Testis (tissue), 3 donors: ENCODE results near the gene PTGES3L. TPM values are rescaled to one million over a fixed set of nuclear protein-coding genes. Genes with fewer than 3 reads are reported as not detected.
"Not testable (repeated sequence)": the region's sequence is repeated elsewhere in the genome, so short reads cannot be mapped to it uniquely, and the experiment has no call there.

Experiments
- DNase-seq: peaks from one replicate; pipeline ENCODE4 v3.0.0-alpha.2; 2019
- H3K27ac ChIP-seq, 2 donors: fragments of 200-600 bp; sonication (generic); one replicate each; pipeline ENCODE4 v1.5.1; 2019
- H3K27me3 ChIP-seq: fragments of 200-600 bp; sonication (generic); one replicate; pipeline ENCODE4 v1.5.1; 2019
- H3K36me3 ChIP-seq: fragments of 200-600 bp; sonication (generic); one replicate; pipeline ENCODE4 v1.5.1; 2017; ENCODE audit warnings: low read depth; ENCODE audit errors: missing control alignments
- H3K4me1 ChIP-seq: fragments of 200-600 bp; sonication (generic); one replicate; pipeline ENCODE4 v1.5.1; 2019
- H3K4me3 ChIP-seq, 2 donors: fragments of 200-600 bp; sonication (generic); one replicate each; pipeline ENCODE4 v1.5.1; 2017 to 2019
- H3K9me3 ChIP-seq: fragments of 200-600 bp; sonication (generic); one replicate; pipeline ENCODE4 v1.5.1; 2017
- POLR2A ChIP-seq: fragments of 450-650 bp; IDR thresholded peaks from one replicate; pipeline ENCODE4 v1.6.1; 2017; ENCODE audit warnings: antibody characterized with exemption, mild to moderate bottlenecking, moderate library complexity
- WGBS, 2 donors: methylation state at CpG; one replicate each; pipeline ENCODE4 v1.1.5; 2018; 5-methylcytosine and 5-hydroxymethylcytosine counted together
- intact Hi-C: fragments of 100-400 bp; cut with DNase I; formaldehyde crosslinking; loops from one replicate; pipeline ENCODE4 v1.15.1; 2023; ENCODE audit warnings: low total_unique reads
- polyA plus RNA-seq: library from polyadenylated mRNA; stranded (reverse); fragments of 350-450 nt; fragmentation: Illumina TruSeq; extraction: RNeasy Lipid Tissue Mini Kit (QIAGEN cat#74804); gene quantifications from one replicate; pipeline ENCODE4 v1.2.3, GENCODE V29; 2014; ENCODE audit warnings: low read depth, low replicate concordance; ENCODE audit not compliant: insufficient read depth
- total RNA-seq, 2 donors: library from RNA; depleted of rRNA; stranded (reverse); fragments of >200 nt; gene quantifications; one replicate each; pipeline ENCODE4 v1.2.3, GENCODE V29; 2016
- TF ChIP-seq, protein P1 (sequence below), 3 experiments: fragments of 450-650 bp in 2 of 3; fragments of 200-600 bp in 1 of 3; sonication (generic) in 1 of 3; IDR thresholded peaks; one replicate each; pipeline ENCODE4 v1.5.1; 2016 to 2019; ENCODE audit warnings: antibody characterized with exemption in 3 of 3, mild to moderate bottlenecking in 2 of 3, moderate library complexity in 1 of 3

PTGES3L gene
- total and polyA plus RNA-seq, 3 donors from 2014 or later, result 2.8 to 5.5 (median 5.2) TPM

DNA sequence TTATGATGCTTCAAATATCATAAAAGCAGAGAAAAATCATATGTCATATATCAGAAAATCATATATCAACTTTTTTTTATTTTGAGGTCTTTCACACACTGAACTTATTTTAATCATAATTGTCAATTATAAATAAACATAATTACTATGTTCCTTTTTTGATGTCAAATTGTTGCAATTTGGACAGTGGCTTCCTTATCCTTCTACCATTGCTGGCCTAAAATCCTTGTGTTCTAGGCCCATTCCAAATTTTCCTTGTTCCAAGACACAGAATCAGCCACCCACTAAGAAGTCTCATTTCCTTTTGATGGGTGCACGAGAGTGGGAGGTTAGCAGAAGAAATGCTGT lies 50.4 kb downstream of the PTGES3L start:
- no peaks in the 10 kb centered on the region for H3K9me3 ChIP-seq
- DNase-seq, result no peak
- H3K27ac ChIP-seq, result peak overlapping the region in 1 of 2 donors; percentile 69
- 57 to 68% methylated on average over 1 of the region's 1 CpG for WGBS, 2 donors
- no peak overlapping the region for H3K4me3 ChIP-seq
- peaks cover 8% of the 10 kb centered on the region for H3K4me1 ChIP-seq
- TF ChIP-seq, protein P1, sequence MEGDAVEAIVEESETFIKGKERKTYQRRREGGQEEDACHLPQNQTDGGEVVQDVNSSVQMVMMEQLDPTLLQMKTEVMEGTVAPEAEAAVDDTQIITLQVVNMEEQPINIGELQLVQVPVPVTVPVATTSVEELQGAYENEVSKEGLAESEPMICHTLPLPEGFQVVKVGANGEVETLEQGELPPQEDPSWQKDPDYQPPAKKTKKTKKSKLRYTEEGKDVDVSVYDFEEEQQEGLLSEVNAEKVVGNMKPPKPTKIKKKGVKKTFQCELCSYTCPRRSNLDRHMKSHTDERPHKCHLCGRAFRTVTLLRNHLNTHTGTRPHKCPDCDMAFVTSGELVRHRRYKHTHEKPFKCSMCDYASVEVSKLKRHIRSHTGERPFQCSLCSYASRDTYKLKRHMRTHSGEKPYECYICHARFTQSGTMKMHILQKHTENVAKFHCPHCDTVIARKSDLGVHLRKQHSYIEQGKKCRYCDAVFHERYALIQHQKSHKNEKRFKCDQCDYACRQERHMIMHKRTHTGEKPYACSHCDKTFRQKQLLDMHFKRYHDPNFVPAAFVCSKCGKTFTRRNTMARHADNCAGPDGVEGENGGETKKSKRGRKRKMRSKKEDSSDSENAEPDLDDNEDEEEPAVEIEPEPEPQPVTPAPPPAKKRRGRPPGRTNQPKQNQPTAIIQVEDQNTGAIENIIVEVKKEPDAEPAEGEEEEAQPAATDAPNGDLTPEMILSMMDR (IDR thresholded peaks at IDR 0.05), result no peak
- no peak for TF ChIP-seq POLR2A
- H3K27me3 ChIP-seq, result no peaks in the 10 kb centered on the region
- no peaks in the 10 kb centered on the region for H3K36me3 ChIP-seq
- intact Hi-C loops, result loop anchor here (5.0 kb wide), 1 partner anchor 87 kb away; the partner anchor contains the start of gene AOC2

DNA sequence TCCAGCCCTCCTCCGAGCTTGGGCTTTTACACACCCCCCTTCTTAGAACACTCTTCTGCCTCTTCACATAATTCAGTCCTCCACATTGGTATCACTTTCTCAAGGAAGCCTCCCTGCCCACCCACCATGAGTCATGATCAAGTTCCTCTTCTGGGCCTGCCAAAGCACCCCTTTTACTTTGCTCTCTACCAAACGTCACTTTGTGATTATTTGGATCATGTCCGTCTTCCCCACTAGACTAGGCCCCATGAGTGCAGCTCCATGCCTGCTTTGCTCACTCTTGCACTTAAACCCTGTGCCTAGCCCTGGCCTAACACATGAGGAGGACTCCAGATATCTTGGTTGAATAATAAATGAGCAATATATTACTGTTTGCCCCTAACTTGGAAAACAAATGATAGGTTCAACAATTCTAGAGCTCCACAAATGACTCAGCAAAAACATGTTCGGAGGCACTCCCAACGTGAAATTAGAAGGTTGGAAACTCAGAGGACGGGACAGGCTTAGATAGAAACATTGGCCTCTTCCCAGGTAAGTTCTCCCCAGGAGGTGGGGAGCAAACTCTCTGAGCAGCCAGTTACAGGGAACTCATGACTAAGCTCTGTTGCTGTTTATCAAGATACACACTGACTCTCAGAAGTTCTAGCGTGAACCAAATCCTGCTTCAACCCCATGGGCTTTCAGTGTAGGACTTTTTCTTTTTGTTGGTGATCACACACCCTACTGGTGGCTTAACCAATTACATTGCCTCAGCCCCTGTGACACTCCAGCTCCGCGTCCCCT lies 51.0 kb downstream of the PTGES3L start:
- intact Hi-C loops, result loop anchor here (5.0 kb wide), 1 partner anchor 87 kb away; the partner anchor contains the start of gene AOC2
- peaks cover 8% of the 10 kb centered on the region for H3K4me1 ChIP-seq
- H3K9me3 ChIP-seq, result no peaks in the 10 kb centered on the region
- peak; percentile 34 for DNase-seq
- no peak overlapping the region for H3K4me3 ChIP-seq
- peak overlapping the region; percentile 47 to 69 for H3K27ac ChIP-seq
- no peaks in the 10 kb centered on the region for H3K27me3 ChIP-seq
- TF ChIP-seq POLR2A, result no peak
- TF ChIP-seq, protein P1 (IDR thresholded peaks at IDR 0.05), result peak; percentile 65 to 77 (median 72)
- 45 to 56% methylated on average over 9 of the region's 9 CpGs for WGBS, 2 donors
- no peaks in the 10 kb centered on the region for H3K36me3 ChIP-seq

DNA sequence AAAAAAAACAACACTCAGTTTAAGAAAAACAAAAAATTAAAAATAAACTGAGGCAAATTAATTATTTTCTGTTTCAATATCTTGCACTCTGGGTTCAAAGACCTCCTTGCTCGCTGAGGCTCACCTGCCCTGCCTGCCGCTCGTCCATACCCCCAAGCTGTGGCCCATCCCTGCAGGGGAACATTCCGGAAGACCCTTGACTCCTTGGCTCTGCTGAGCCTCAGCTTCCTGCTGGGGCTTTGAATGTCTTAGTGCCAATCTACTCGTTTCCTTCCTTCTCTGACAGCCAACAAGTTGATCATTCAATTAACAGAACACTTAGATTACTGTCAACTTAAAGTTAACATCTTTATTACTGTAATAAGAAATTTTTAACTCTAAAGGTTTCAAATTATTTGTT lies 55.0 kb downstream of the PTGES3L start:
- 72 to 79% methylated on average over 5 of the region's 5 CpGs for WGBS, 2 donors
- no peak for DNase-seq
- Histone ChIP-seq H3K27me3 (no peaks in the 10 kb centered on the region), H3K4me3 (no peak overlapping the region), H3K4me1 (peaks cover 8% of the 10 kb centered on the region), H3K9me3 (no peaks in the 10 kb centered on the region), H3K27ac (no peak overlapping the region), H3K36me3 (no peaks in the 10 kb centered on the region)
- TF ChIP-seq, protein P1 (IDR thresholded peaks at IDR 0.05), result no peak
- no peak for TF ChIP-seq POLR2A
- intact Hi-C loops, result loop anchor here (5.0 kb wide), 1 partner anchor 83 kb away; the partner anchor contains the start of gene AOC2

DNA sequence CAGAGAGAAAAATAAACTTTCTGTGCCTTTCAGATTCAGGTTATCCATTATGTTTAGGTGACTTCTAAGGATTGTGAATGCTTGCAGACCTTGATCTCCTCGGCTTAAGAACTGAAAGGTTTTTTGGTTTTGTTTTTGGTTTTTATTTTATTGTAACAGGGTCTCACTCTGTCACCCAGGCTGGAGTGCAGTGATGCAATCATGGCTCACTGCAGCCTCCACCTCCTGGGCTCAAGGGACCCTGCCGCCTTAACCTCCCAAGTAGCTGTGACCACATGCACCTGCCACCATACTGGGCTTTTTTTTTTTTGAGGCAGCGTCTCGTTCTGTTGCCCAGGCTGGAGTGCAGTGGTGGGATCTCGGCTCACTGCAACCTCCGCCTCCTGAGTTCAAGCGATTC lies 56.4 kb downstream of the PTGES3L start:
- H3K4me3 ChIP-seq, intact Hi-C loops, H3K4me1 ChIP-seq, H3K27ac ChIP-seq, DNase-seq, H3K27me3 ChIP-seq, H3K36me3 ChIP-seq, H3K9me3 ChIP-seq: not testable (repeated sequence)
- WGBS, 2 donors, result 89 to 91% methylated on average over 7 of the region's 7 CpGs

GRCh38 chr17:42922294-42922693 lies 57.6 kb downstream of the PTGES3L start:
- no peaks in the 10 kb centered on the region for H3K27me3 ChIP-seq
- H3K9me3 ChIP-seq, result no peaks in the 10 kb centered on the region
- H3K4me1 ChIP-seq, result no peaks in the 10 kb centered on the region
- TF ChIP-seq, protein P1 (IDR thresholded peaks at IDR 0.05), result no peak
- intact Hi-C loops, result no loop called here
- H3K27ac ChIP-seq, result peak overlapping the region in 1 of 2 donors; percentile 36
- no peaks in the 10 kb centered on the region for H3K36me3 ChIP-seq
- H3K4me3 ChIP-seq, result no peak overlapping the region
- 77 to 85% methylated on average over 7 of the region's 7 CpGs for WGBS, 2 donors
- no peak for DNase-seq
